Kidney epithelial cell (primary cell): Measurements from ENCODE around the gene PDZRN4. TPM values are rescaled to one million over a fixed set of nuclear protein-coding genes. Genes with fewer than 3 reads are reported as not detected.
A peak's percentile ranks its signal among the peaks of the same experiment; 100 is the strongest.

Experiments
- DNase-seq: peaks from one replicate; pipeline ENCODE4 v3.0.0-alpha.2; 2010; ENCODE audit warnings: low read depth
- H3K27me3 ChIP-seq: 2 replicates; pipeline ENCODE4 v1.6.0; 2011; ENCODE audit warnings: low read length; ENCODE audit not compliant: control insufficient read depth, insufficient read depth
- H3K36me3 ChIP-seq: 2 replicates; pipeline ENCODE4 v1.5.1; 2011; ENCODE audit warnings: low read length; ENCODE audit not compliant: control insufficient read depth, insufficient read depth
- H3K4me3 ChIP-seq: 2 replicates; pipeline ENCODE4 v1.5.1; 2011; ENCODE audit warnings: low read depth, mild to moderate bottlenecking, control low read depth, low read length
- CTCF ChIP-seq: IDR thresholded peaks from 2 replicates; pipeline ENCODE4 v1.5.1; 2011; ENCODE audit warnings: mild to moderate bottlenecking, moderate library complexity, low read length, control low read depth, inconsistent platforms; ENCODE audit not compliant: insufficient read depth, poor library complexity, severe bottlenecking
- total RNA-seq: library from RNA; depleted of rRNA; stranded (reverse); fragments of >200 nt; gene quantifications from 2 replicates; pipeline ENCODE4 v1.2.3, GENCODE V29; 2015

The PDZRN4 gene
- total RNA-seq, 1 donor from 2014 or later, result not detected

GRCh38 chr12:41361738-41362137 lies 173.6 kb downstream of the PDZRN4 start:
- no peaks in the 10 kb centered on the region for H3K36me3 ChIP-seq
- DNase-seq, result no peak
- H3K4me3 ChIP-seq, result no peak overlapping the region
- no peak for TF ChIP-seq CTCF
- no peaks in the 10 kb centered on the region for H3K27me3 ChIP-seq

GRCh38 chr12:41362510-41362909 lies 174.4 kb downstream of the PDZRN4 start:
- no peaks in the 10 kb centered on the region for H3K36me3 ChIP-seq
- DNase-seq, result no peak
- no peak overlapping the region for H3K4me3 ChIP-seq
- no peaks in the 10 kb centered on the region for H3K27me3 ChIP-seq
- no peak for TF ChIP-seq CTCF

- no peaks in the 10 kb centered on the region for H3K27me3 ChIP-seq
- no peaks in the 10 kb centered on the region for H3K36me3 ChIP-seq
- H3K4me3 ChIP-seq, result no peak overlapping the region
- DNase-seq, result no peak
- TF ChIP-seq CTCF, result no peak
These were observed 174.8 kb downstream of the PDZRN4 start for GRCh38 chr12:41362931-41363330.

GRCh38 chr12:41364211-41364610 lies 176.1 kb downstream of the PDZRN4 start:
- no peak overlapping the region for H3K4me3 ChIP-seq
- DNase-seq, result no peak
- no peaks in the 10 kb centered on the region for H3K36me3 ChIP-seq
- no peaks in the 10 kb centered on the region for H3K27me3 ChIP-seq
- no peak for TF ChIP-seq CTCF

GRCh38 chr12:41365653-41366171 lies 177.6 kb downstream of the PDZRN4 start:
- TF ChIP-seq CTCF, result no peak
- Histone ChIP-seq H3K36me3 (no peaks in the 10 kb centered on the region), H3K4me3 (no peak overlapping the region), H3K27me3 (no peaks in the 10 kb centered on the region)
- DNase-seq, result peak; percentile 44

GRCh38 chr12:41367726-41368405 lies 179.7 kb downstream of the PDZRN4 start:
- Histone ChIP-seq H3K4me3 (no peak overlapping the region), H3K27me3 (no peaks in the 10 kb centered on the region), H3K36me3 (no peaks in the 10 kb centered on the region)
- TF ChIP-seq CTCF, result peak; percentile 23
- no peak for DNase-seq
